Endothelial cell of umbilical vein (primary cell): ENCODE results near the gene TPM1.

Experiments used
- EZH2 ChIP-seq: IDR thresholded peaks from 2 replicates; pipeline ENCODE4 v1.6.1; 2012; ENCODE audit warnings: borderline replicate concordance, low read depth, mild to moderate bottlenecking, moderate library complexity, low read length, inconsistent platforms; ENCODE audit not compliant: severe bottlenecking
- FOS ChIP-seq: IDR thresholded peaks from 2 replicates; pipeline ENCODE4 v1.6.1; 2011; ENCODE audit warnings: mild to moderate bottlenecking, low read length, moderate library complexity, borderline replicate concordance; ENCODE audit not compliant: insufficient read depth
- GATA2 ChIP-seq: IDR thresholded peaks from 2 replicates; pipeline ENCODE4 v1.7.0; 2011; ENCODE audit warnings: low read depth, mild to moderate bottlenecking, moderate library complexity, mixed read lengths, low read length; ENCODE audit not compliant: insufficient read length, insufficient read depth
- MYC ChIP-seq: IDR thresholded peaks from one replicate; pipeline ENCODE4 v1.6.1; 2011; ENCODE audit warnings: mild to moderate bottlenecking, low read depth, low read length
- POLR2A ChIP-seq: IDR thresholded peaks from 2 replicates; pipeline ENCODE4 v1.6.1; 2012; ENCODE audit warnings: low read depth, mild to moderate bottlenecking, control low read depth, low read length
- POLR2AphosphoS5 ChIP-seq: IDR thresholded peaks from 2 replicates; pipeline ENCODE4 v1.6.1; 2012; ENCODE audit warnings: low read depth, mild to moderate bottlenecking, control low read depth, low read length, moderate library complexity; ENCODE audit not compliant: insufficient read depth
- TF ChIP-seq, protein P1 (sequence below), 2 donors: IDR thresholded peaks; 1 replicate in 1 of 2; 2 replicates in 1 of 2; pipeline ENCODE4 v1.5.1; 2011; ENCODE audit warnings: low read length in 2 of 2, mild to moderate bottlenecking in 2 of 2, moderate library complexity in 2 of 2, control low read depth in 1 of 2, inconsistent platforms in 1 of 2, low read depth in 1 of 2; ENCODE audit not compliant: insufficient read depth in 1 of 2; ENCODE audit errors: extremely low read depth in 1 of 2

DNA sequence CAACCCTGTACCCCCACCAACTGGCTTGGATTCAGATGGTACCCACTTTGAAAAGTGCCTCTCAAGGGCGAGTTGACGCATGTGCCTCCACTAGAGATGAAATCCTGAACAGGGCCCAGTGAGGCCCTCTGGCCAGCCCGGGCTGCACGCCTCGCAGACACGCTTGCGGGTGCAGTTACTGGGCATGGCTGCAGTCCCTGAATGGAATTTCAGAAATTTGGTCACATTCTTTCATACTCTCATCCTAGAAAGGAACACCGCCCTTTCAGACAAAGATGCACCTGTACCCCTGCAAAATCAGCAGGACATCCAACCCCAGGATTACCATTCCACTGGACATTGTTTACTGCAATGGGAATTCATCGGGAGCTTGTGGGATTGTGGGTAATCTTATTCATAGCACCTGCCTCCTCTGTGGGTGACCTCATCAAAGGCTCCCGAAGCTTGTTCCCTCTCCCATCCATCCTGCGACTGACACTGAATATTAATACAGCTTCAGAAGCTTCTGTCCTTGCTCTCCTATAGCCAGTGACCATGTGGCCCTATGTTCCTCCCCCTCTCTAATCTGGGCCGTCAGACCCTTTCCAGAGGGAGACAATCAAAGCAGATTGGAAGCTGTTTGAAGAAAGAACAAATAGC lies 42.5 kb upstream of the TPM1 start:
- TF ChIP-seq, protein P1, sequence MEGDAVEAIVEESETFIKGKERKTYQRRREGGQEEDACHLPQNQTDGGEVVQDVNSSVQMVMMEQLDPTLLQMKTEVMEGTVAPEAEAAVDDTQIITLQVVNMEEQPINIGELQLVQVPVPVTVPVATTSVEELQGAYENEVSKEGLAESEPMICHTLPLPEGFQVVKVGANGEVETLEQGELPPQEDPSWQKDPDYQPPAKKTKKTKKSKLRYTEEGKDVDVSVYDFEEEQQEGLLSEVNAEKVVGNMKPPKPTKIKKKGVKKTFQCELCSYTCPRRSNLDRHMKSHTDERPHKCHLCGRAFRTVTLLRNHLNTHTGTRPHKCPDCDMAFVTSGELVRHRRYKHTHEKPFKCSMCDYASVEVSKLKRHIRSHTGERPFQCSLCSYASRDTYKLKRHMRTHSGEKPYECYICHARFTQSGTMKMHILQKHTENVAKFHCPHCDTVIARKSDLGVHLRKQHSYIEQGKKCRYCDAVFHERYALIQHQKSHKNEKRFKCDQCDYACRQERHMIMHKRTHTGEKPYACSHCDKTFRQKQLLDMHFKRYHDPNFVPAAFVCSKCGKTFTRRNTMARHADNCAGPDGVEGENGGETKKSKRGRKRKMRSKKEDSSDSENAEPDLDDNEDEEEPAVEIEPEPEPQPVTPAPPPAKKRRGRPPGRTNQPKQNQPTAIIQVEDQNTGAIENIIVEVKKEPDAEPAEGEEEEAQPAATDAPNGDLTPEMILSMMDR (IDR thresholded peaks at IDR 0.05; ENCODE audit: extremely low read depth in 1 of 2, insufficient read depth in 1 of 2, low read depth in 1 of 2, low read length in 2 of 2) = no peak
- no peak for TF ChIP-seq POLR2AphosphoS5
- TF ChIP-seq MYC = no peak
- no peak for TF ChIP-seq FOS
- TF ChIP-seq POLR2A = no peak
- TF ChIP-seq GATA2 = no peak
- no peak for TF ChIP-seq EZH2
